Liver (tissue), 9 donors: ENCODE measurements around the gene MORN3. TPM values are rescaled to one million over a fixed set of nuclear protein-coding genes. Genes with fewer than 3 reads are reported as not detected.
"Not testable (repeated sequence)": the region's sequence is repeated elsewhere in the genome, so short reads cannot be mapped to it uniquely, and the experiment has no call there.

ENCODE experiments used
- DNase-seq: peaks from one replicate; pipeline ENCODE4 v3.0.0-alpha.2; 2017; ENCODE audit warnings: low spot score
- H3K27ac ChIP-seq, 2 donors: one replicate each; pipeline ENCODE4 v1.7.0; 2013; ENCODE audit warnings: inconsistent platforms in 2 of 2, low read length in 2 of 2, control low read depth in 1 of 2, low read depth in 1 of 2, mild to moderate bottlenecking in 1 of 2
- H3K27me3 ChIP-seq, 4 donors: one replicate each; pipeline versions ENCODE4 v1.6.1 to v1.7.0; 2013; ENCODE audit warnings: low read length in 3 of 4, inconsistent platforms in 1 of 4, mild to moderate bottlenecking in 1 of 4, moderate library complexity in 1 of 4; ENCODE audit not compliant: control insufficient read depth in 4 of 4, insufficient read depth in 4 of 4
- H3K36me3 ChIP-seq, 4 donors: one replicate each; pipeline versions ENCODE4 v1.6.1 to v1.7.0; 2013; ENCODE audit warnings: low read length in 3 of 4, mild to moderate bottlenecking in 3 of 4, low read depth in 1 of 4, moderate library complexity in 1 of 4; ENCODE audit not compliant: control insufficient read depth in 4 of 4, insufficient read depth in 3 of 4
- H3K4me1 ChIP-seq, 4 donors: one replicate each; pipeline versions ENCODE4 v1.6.1 to v1.7.0; 2013; ENCODE audit warnings: low read length in 3 of 4, mild to moderate bottlenecking in 3 of 4, moderate library complexity in 1 of 4; ENCODE audit not compliant: control insufficient read depth in 4 of 4, insufficient read depth in 4 of 4
- H3K4me3 ChIP-seq, 3 donors: one replicate each; pipeline versions ENCODE4 v1.6.1 to v1.7.0; 2013; ENCODE audit warnings: low read length in 3 of 3, control low read depth in 1 of 3, low read depth in 1 of 3, mild to moderate bottlenecking in 1 of 3
- H3K9ac ChIP-seq, 2 donors: one replicate each; pipeline ENCODE4 v1.7.0; 2013; ENCODE audit warnings: low read length in 2 of 2, mild to moderate bottlenecking in 2 of 2, moderate library complexity in 2 of 2, control low read depth in 1 of 2, low read depth in 1 of 2
- H3K9me3 ChIP-seq, 4 donors: one replicate each; pipeline versions ENCODE4 v1.6.1 to v1.7.0; 2013; ENCODE audit warnings: low read length in 3 of 4; ENCODE audit not compliant: control insufficient read depth in 4 of 4
- ATF3 ChIP-seq: IDR thresholded peaks from 2 replicates; pipeline ENCODE4 v1.6.1; 2016; ENCODE audit warnings: antibody characterized with exemption
- EGR1 ChIP-seq, 2 donors: IDR thresholded peaks; 2 replicates each; pipeline ENCODE4 v1.6.1; 2016 to 2018; ENCODE audit warnings: antibody characterized with exemption in 2 of 2, low read depth in 2 of 2
- FOXA1 ChIP-seq: IDR thresholded peaks from 2 replicates; pipeline ENCODE4 v1.6.1; 2016; ENCODE audit warnings: antibody characterized with exemption
- FOXA2 ChIP-seq: IDR thresholded peaks from 2 replicates; pipeline ENCODE4 v1.6.1; 2016; ENCODE audit warnings: antibody characterized with exemption
- GABPA ChIP-seq, 2 donors: IDR thresholded peaks in 1 of 2; conservative IDR thresholded peaks in 1 of 2; 2 replicates each; pipeline ENCODE4 v1.6.1; 2016; ENCODE audit warnings: antibody characterized with exemption in 2 of 2, mild to moderate bottlenecking in 1 of 2, moderate library complexity in 1 of 2
- HNF4A ChIP-seq, 2 donors: conservative IDR thresholded peaks; 2 replicates each; pipeline ENCODE4 v1.6.1; 2016; ENCODE audit warnings: antibody characterized with exemption in 2 of 2, mild to moderate bottlenecking in 2 of 2
- HNF4G ChIP-seq: IDR thresholded peaks from 2 replicates; pipeline ENCODE4 v1.6.1; 2016; ENCODE audit warnings: antibody characterized with exemption
- JUND ChIP-seq, 2 donors: IDR thresholded peaks; 2 replicates each; pipeline ENCODE4 v1.6.1; 2016; ENCODE audit warnings: antibody characterized with exemption in 2 of 2
- MAX ChIP-seq: IDR thresholded peaks from 2 replicates; pipeline ENCODE4 v1.6.1; 2016; ENCODE audit warnings: antibody characterized with exemption
- NR2F2 ChIP-seq: IDR thresholded peaks from 2 replicates; pipeline ENCODE4 v1.6.1; 2016; ENCODE audit warnings: antibody characterized with exemption
- RAD21 ChIP-seq, 2 donors: IDR thresholded peaks; 2 replicates each; pipeline ENCODE4 v1.6.1; 2016; ENCODE audit warnings: antibody characterized with exemption in 2 of 2, mild to moderate bottlenecking in 2 of 2
- REST ChIP-seq: IDR thresholded peaks from 2 replicates; pipeline ENCODE4 v1.6.1; 2016; ENCODE audit warnings: antibody characterized with exemption, mild to moderate bottlenecking
- RXRA ChIP-seq, 2 donors: IDR thresholded peaks; 2 replicates each; pipeline ENCODE4 v1.6.1; 2017 to 2018; ENCODE audit warnings: antibody characterized with exemption in 2 of 2, mild to moderate bottlenecking in 1 of 2
- SP1 ChIP-seq: IDR thresholded peaks from 2 replicates; pipeline ENCODE4 v1.6.1; 2018; ENCODE audit warnings: antibody characterized with exemption, mild to moderate bottlenecking
- TAF1 ChIP-seq: conservative IDR thresholded peaks from 2 replicates; pipeline ENCODE4 v1.6.1; 2016; ENCODE audit warnings: antibody characterized with exemption, mild to moderate bottlenecking
- YY1 ChIP-seq: IDR thresholded peaks from 2 replicates; pipeline ENCODE4 v1.6.1; 2016; ENCODE audit warnings: antibody characterized with exemption, mild to moderate bottlenecking
- ZBTB33 ChIP-seq: IDR thresholded peaks from 2 replicates; pipeline ENCODE4 v1.6.1; 2016; ENCODE audit warnings: antibody characterized with exemption
- WGBS: extraction: QIAGEN DNeasy Blood & Tissue Kit; methylation state at CpG from one replicate; pipeline ENCODE4 v1.1.7; 2013; 5-methylcytosine and 5-hydroxymethylcytosine counted together
- polyA plus RNA-seq, 2 donors: library from polyadenylated mRNA; stranded (reverse) in 1 of 2; unstranded in 1 of 2; fragments of 200-250 nt in 1 of 2; fragments of >200 nt in 1 of 2; fragmentation: Nextera tagmentation in 1 of 2; extraction: Ambion mirVana in 1 of 2; gene quantifications; one replicate each; pipeline versions ENCODE4 v1.2.1 to v1.2.3, GENCODE V29; 2013 to 2015
- total RNA-seq, 2 donors: library from RNA; depleted of rRNA; stranded (reverse); fragments of >200 nt; gene quantifications; one replicate each; pipeline ENCODE4 v1.2.3, GENCODE V29; 2014
- TF ChIP-seq, protein P1 (sequence below): fragments of 150-350 bp; IDR thresholded peaks from 2 replicates; pipeline ENCODE4 v1.5.1; 2017; ENCODE audit warnings: improper control_type of control experiment, low read depth, low read length; ENCODE audit not compliant: missing input control
- donor health status: healthy.
- donor health status: healthy.
- donor health status: healthy.
- donor health status: healthy.
- donor health status: healthy.

The MORN3 gene
- total and polyA plus RNA-seq, 4 donors, result 0.05 to 0.13 (median 0.07) TPM

- Histone ChIP-seq H3K4me1 (peaks cover 8 to 22% (median 17%) of the 10 kb centered on the region in 4 donors), H3K27ac (peak overlapping the region; percentile 80 to 96), H3K9ac (peak overlapping the region; percentile 70 to 88), H3K4me3 (peak overlapping the region; percentile 63 to 92 (median 80)), H3K36me3 (no peaks in the 10 kb centered on the region), H3K9me3 (no peaks in the 10 kb centered on the region), H3K27me3 (no peaks in the 10 kb centered on the region)
- 56% methylated on average over 24 of the region's 24 CpGs for WGBS
- DNase-seq, result no peak
- TF ChIP-seq TAF1 (peak; percentile 27), RAD21 (IDR thresholded peaks at IDR 0.05) (no peak)
Observed at GRCh38 chr12:121711361-121712189, 42.1 kb upstream of the MORN3 start.

- Histone ChIP-seq H3K27me3 (no peaks in the 10 kb centered on the region), H3K9ac (no peak overlapping the region), H3K27ac (no peak overlapping the region), H3K9me3 (no peaks in the 10 kb centered on the region), H3K4me3 (no peak overlapping the region), H3K4me1 (peaks cover 8 to 22% (median 17%) of the 10 kb centered on the region in 4 donors), H3K36me3 (no peaks in the 10 kb centered on the region)
- TF ChIP-seq ATF3 (no peak), MAX (no peak), ZBTB33 (no peak), GABPA (IDR thresholded peaks at IDR 0.05 in 1 of 2, conservative IDR thresholded peaks at IDR 0.05 in 1 of 2) (no peak), RAD21 (IDR thresholded peaks at IDR 0.05) (no peak), YY1 (no peak), HNF4A (conservative IDR thresholded peaks at IDR 0.05) (no peak), FOXA2 (no peak), HNF4G (no peak), EGR1 (IDR thresholded peaks at IDR 0.05; ENCODE audit: low read depth in 2 of 2) (no peak), NR2F2 (no peak), JUND (IDR thresholded peaks at IDR 0.05) (no peak), SP1 (no peak), REST (no peak), RXRA (IDR thresholded peaks at IDR 0.05) (no peak), FOXA1 (no peak), TAF1 (no peak)
- TF ChIP-seq, protein P1, sequence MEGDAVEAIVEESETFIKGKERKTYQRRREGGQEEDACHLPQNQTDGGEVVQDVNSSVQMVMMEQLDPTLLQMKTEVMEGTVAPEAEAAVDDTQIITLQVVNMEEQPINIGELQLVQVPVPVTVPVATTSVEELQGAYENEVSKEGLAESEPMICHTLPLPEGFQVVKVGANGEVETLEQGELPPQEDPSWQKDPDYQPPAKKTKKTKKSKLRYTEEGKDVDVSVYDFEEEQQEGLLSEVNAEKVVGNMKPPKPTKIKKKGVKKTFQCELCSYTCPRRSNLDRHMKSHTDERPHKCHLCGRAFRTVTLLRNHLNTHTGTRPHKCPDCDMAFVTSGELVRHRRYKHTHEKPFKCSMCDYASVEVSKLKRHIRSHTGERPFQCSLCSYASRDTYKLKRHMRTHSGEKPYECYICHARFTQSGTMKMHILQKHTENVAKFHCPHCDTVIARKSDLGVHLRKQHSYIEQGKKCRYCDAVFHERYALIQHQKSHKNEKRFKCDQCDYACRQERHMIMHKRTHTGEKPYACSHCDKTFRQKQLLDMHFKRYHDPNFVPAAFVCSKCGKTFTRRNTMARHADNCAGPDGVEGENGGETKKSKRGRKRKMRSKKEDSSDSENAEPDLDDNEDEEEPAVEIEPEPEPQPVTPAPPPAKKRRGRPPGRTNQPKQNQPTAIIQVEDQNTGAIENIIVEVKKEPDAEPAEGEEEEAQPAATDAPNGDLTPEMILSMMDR, result no peak
- 82% methylated on average over 5 of the region's 5 CpGs for WGBS
- no peak for DNase-seq
Observed at GRCh38 chr12:121709478-121709961, 40.1 kb upstream of the MORN3 start.

DNA sequence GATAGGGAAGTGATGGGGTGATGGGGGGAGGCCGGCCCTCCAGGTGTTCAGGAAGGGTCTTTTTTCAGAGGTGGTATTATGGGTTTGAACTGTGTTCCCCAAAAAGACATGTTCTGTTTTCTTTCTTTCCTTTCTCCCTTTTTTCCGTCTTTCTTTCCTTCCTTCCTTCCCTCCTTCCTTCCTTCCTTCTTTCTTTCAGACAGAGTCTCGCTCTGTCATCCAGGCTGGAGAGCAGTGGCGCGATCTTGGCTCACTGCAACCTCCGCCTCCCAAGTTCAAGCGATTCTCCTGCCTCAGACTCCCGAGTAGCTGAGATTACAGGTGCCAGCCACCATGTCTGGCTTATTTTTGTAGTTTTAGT lies 39.6 kb upstream of the MORN3 start:
- H3K4me3 ChIP-seq, H3K9me3 ChIP-seq, H3K9ac ChIP-seq, H3K27ac ChIP-seq, DNase-seq, H3K27me3 ChIP-seq, H3K36me3 ChIP-seq: not testable (repeated sequence)
- H3K4me1 ChIP-seq, result peaks cover 8 to 22% (median 17%) of the 10 kb centered on the region in 4 donors
- WGBS, result 84% methylated on average over 8 of the region's 8 CpGs
